H9 (cell line): ENCODE measurements around the gene TMEM272. TPM values are rescaled to one million over a fixed set of nuclear protein-coding genes. Genes with fewer than 3 reads are reported as not detected.
A peak's percentile ranks its signal among the peaks of the same experiment; 100 is the strongest.

Experiments
- DNase-seq: peaks from one replicate; pipeline ENCODE4 v3.0.0-alpha.2; 2017
- H2AFZ ChIP-seq: one replicate; pipeline ENCODE4 v1.6.1; 2013; ENCODE audit warnings: mild to moderate bottlenecking, low read length, control low read depth, moderate library complexity
- H2AK5ac ChIP-seq: 2 replicates; pipeline ENCODE4 v1.6.1; 2013; ENCODE audit warnings: low read length, control low read depth, mixed read lengths; ENCODE audit not compliant: insufficient read length
- H2BK120ac ChIP-seq: one replicate; pipeline ENCODE4 v1.6.1; 2013; ENCODE audit warnings: low read depth, mild to moderate bottlenecking, low read length, control low read depth, inconsistent platforms; ENCODE audit not compliant: poor library complexity, severe bottlenecking
- H2BK12ac ChIP-seq: 2 replicates; pipeline ENCODE4 v1.6.1; 2013; ENCODE audit warnings: low read length, control low read depth, mixed read lengths, low read depth; ENCODE audit not compliant: insufficient read length
- H2BK15ac ChIP-seq: 2 replicates; pipeline ENCODE4 v1.6.1; 2013; ENCODE audit warnings: low read depth, low read length, control low read depth
- H2BK20ac ChIP-seq: one replicate; pipeline ENCODE4 v1.6.1; 2013; ENCODE audit warnings: low read depth, mild to moderate bottlenecking, low read length, control low read depth, inconsistent platforms; ENCODE audit not compliant: poor library complexity, severe bottlenecking
- H2BK5ac ChIP-seq: 2 replicates; pipeline ENCODE4 v1.6.1; 2013; ENCODE audit warnings: low read length, control low read depth, mixed read lengths; ENCODE audit not compliant: insufficient read length
- H3K14ac ChIP-seq: 2 replicates; pipeline ENCODE4 v1.6.1; 2013; ENCODE audit warnings: low read length, control low read depth; ENCODE audit not compliant: insufficient read depth
- H3K18ac ChIP-seq: 2 replicates; pipeline ENCODE4 v1.6.1; 2013; ENCODE audit warnings: low read depth, mild to moderate bottlenecking, mixed read lengths, low read length, control low read depth; ENCODE audit not compliant: insufficient read length
- H3K23ac ChIP-seq: 2 replicates; pipeline ENCODE4 v1.6.1; 2013; ENCODE audit warnings: low read length, control low read depth, mixed read lengths, low read depth; ENCODE audit not compliant: insufficient read length
- H3K23me2 ChIP-seq: 2 replicates; pipeline ENCODE4 v1.6.1; 2013; ENCODE audit warnings: low read depth, mild to moderate bottlenecking, mixed read lengths, low read length, control low read depth; ENCODE audit not compliant: insufficient read length, poor library complexity, severe bottlenecking
- H3K27ac ChIP-seq: 2 replicates; pipeline ENCODE4 v1.5.1; 2013; ENCODE audit warnings: low read length, control low read depth, mixed read lengths, low read depth; ENCODE audit not compliant: insufficient read length
- H3K27me3 ChIP-seq: 2 replicates; pipeline ENCODE4 v1.6.1; 2013; ENCODE audit warnings: low read length, control low read depth, inconsistent platforms; ENCODE audit not compliant: insufficient read depth
- H3K4ac ChIP-seq: 2 replicates; pipeline ENCODE4 v1.6.1; 2013; ENCODE audit warnings: low read depth, mild to moderate bottlenecking, control low read depth, inconsistent platforms, low read length, moderate library complexity
- H3K4me1 ChIP-seq: 2 replicates; pipeline ENCODE4 v1.6.1; 2013; ENCODE audit warnings: low read length, control low read depth, inconsistent platforms; ENCODE audit not compliant: insufficient read depth
- H3K4me2 ChIP-seq: 2 replicates; pipeline ENCODE4 v1.6.1; 2013; ENCODE audit warnings: low read length, control low read depth, mixed read lengths; ENCODE audit not compliant: insufficient read length, insufficient read depth
- H3K56ac ChIP-seq: 2 replicates; pipeline ENCODE4 v1.6.1; 2013; ENCODE audit warnings: low read depth, mild to moderate bottlenecking, mixed read lengths, low read length, control low read depth; ENCODE audit not compliant: insufficient read length
- H3K79me1 ChIP-seq: 2 replicates; pipeline ENCODE4 v1.6.1; 2013; ENCODE audit warnings: low read depth, mild to moderate bottlenecking, moderate library complexity, low read length, control low read depth, inconsistent platforms; ENCODE audit not compliant: insufficient read depth, poor library complexity, severe bottlenecking
- H3K79me2 ChIP-seq: 2 replicates; pipeline ENCODE4 v1.6.1; 2013; ENCODE audit warnings: low read length, control low read depth, inconsistent platforms; ENCODE audit not compliant: insufficient read depth
- H3K9ac ChIP-seq: 2 replicates; pipeline ENCODE4 v1.6.1; 2013; ENCODE audit warnings: low read length, control low read depth, mixed read lengths; ENCODE audit not compliant: insufficient read length; ENCODE audit errors: extremely low read depth
- H3K9me3 ChIP-seq: one replicate; pipeline ENCODE4 v1.6.1; 2013; ENCODE audit warnings: low read depth, low read length, inconsistent platforms; ENCODE audit not compliant: control insufficient read depth
- H3T11ph ChIP-seq: one replicate; pipeline ENCODE4 v1.6.1; 2013; ENCODE audit warnings: mild to moderate bottlenecking, low read length, control low read depth, inconsistent platforms
- H4K20me1 ChIP-seq: one replicate; pipeline ENCODE4 v1.6.1; 2013; ENCODE audit not compliant: control insufficient read depth, insufficient read length, insufficient read depth
- H4K5ac ChIP-seq: 2 replicates; pipeline ENCODE4 v1.6.1; 2013; ENCODE audit warnings: low read depth, mild to moderate bottlenecking, mixed read lengths, low read length, control low read depth; ENCODE audit not compliant: insufficient read length
- H4K8ac ChIP-seq: replicated peaks from 2 replicates; pipeline ENCODE4 v1.6.1; 2013; ENCODE audit warnings: low read length, control low read depth, mixed read lengths, low read depth; ENCODE audit not compliant: insufficient read length
- H4K91ac ChIP-seq: 2 replicates; pipeline ENCODE4 v1.6.1; 2013; ENCODE audit warnings: low read depth, mild to moderate bottlenecking, moderate library complexity, mixed read lengths, low read length, control low read depth; ENCODE audit not compliant: insufficient read length
- H3K27ac Mint-ChIP-seq, 3 experiments: 2 replicates in 2 of 3; 3 replicates in 1 of 3; pipeline ENCODE4 v1.8.0; 2020 to 2021; ENCODE audit warnings: mixed read lengths in 3 of 3, mild to moderate bottlenecking in 1 of 3, moderate library complexity in 1 of 3
- H3K27me3 Mint-ChIP-seq: 2 replicates; pipeline ENCODE4 v1.8.0; 2021; ENCODE audit warnings: low read depth, mild to moderate bottlenecking, moderate library complexity, mixed read lengths
- H3K36me3 Mint-ChIP-seq, 3 experiments: 2 replicates in 2 of 3; 3 replicates in 1 of 3; pipeline ENCODE4 v1.8.0; 2020 to 2021; ENCODE audit warnings: low read depth in 3 of 3, mixed read lengths in 3 of 3; ENCODE audit not compliant: insufficient read depth in 1 of 3
- H3K4me1 Mint-ChIP-seq, 2 experiments: 2 replicates each; pipeline ENCODE4 v1.8.0; 2020; ENCODE audit warnings: mixed read lengths in 2 of 2
- H3K4me3 Mint-ChIP-seq, 2 experiments: 2 replicates in 1 of 2; 3 replicates in 1 of 2; pipeline ENCODE4 v1.8.0; 2020 to 2021; ENCODE audit warnings: mild to moderate bottlenecking in 2 of 2, mixed read lengths in 2 of 2, moderate library complexity in 1 of 2
- H3K9me3 Mint-ChIP-seq, 2 experiments: 2 replicates in 1 of 2; 3 replicates in 1 of 2; pipeline ENCODE4 v1.8.0; 2020; ENCODE audit warnings: mild to moderate bottlenecking in 2 of 2, mixed read lengths in 2 of 2, moderate library complexity in 1 of 2
- WGBS: extraction: QIAGEN DNeasy Blood & Tissue Kit; methylation state at CpG from one replicate; pipeline ENCODE4 v1.1.7; 2013; ENCODE audit warnings: missing lambda C conversion rate, low lambda C conversion rate, mixed read lengths; ENCODE audit not compliant: insufficient read length; ENCODE audit errors: extremely low coverage; 5-methylcytosine and 5-hydroxymethylcytosine counted together
- total RNA-seq: library from RNA; stranded (reverse); gene quantifications from 2 replicates; pipeline ENCODE4 v1.2.1, GENCODE V29; 2021
- TF ChIP-seq, protein P1 (sequence below): fragments of 200-600 bp; sonication (generic); conservative IDR thresholded peaks from 3 replicates; pipeline ENCODE4 v1.8.0; 2021; ENCODE audit warnings: antibody characterized with exemption, mild to moderate bottlenecking

The TMEM272 gene
- total RNA-seq, 1 experiment from 2014 or later = not detected

DNA sequence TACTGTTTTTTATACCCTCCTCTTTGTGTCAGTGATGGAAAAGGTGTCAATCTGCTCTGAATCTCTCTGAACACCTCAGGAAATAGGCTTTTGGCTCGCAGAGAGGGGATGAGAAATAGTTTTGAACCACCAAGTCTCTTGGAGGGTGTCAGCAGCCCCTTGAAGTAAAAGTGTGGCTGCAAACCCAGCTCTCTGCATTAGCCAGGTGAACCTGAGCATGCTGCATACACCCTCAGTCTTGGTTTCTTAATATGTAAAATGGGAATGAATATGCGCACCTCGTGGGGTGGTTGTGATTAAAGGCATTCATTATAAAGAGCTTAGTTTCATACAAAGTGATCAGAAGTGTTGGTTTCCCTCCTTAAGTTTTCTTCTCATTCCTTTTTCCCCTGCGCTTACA, 39.7 kb downstream of the TMEM272 start:
- H3K4me1 Mint-ChIP-seq = peaks cover 41 to 46% of the 10 kb centered on the region in 2 experiments
- DNase-seq = no peak
- no peak overlapping the region for H3K18ac ChIP-seq

More for the DNA sequence above, 39.7 kb downstream of the TMEM272 start:
- Mint-ChIP-seq H3K4me3 (peak overlapping the region; percentile 77 to 88), H3K9me3 (no peaks in the 10 kb centered on the region), H3K36me3 (peaks cover 0 to 2% (median 0%) of the 10 kb centered on the region in 3 experiments; a peak in 2 of 7 replicates), H3K27ac (no peak overlapping the region), H3K27me3 (no peaks in the 10 kb centered on the region; the same call in none of the 2 replicates)
- Histone ChIP-seq H2BK5ac (no peak overlapping the region), H3K23ac (no peak overlapping the region), H3K23me2 (peaks cover 4% of the 10 kb centered on the region), H3K9ac (no peak overlapping the region), H2AFZ (no peak overlapping the region), H2BK20ac (no peak overlapping the region), H3K4ac (no peak overlapping the region), H3K4me2 (no peak overlapping the region), H3T11ph (no peak overlapping the region), H3K27me3 (no peaks in the 10 kb centered on the region), H3K9me3 (no peaks in the 10 kb centered on the region), H2BK12ac (no peak overlapping the region), H4K8ac (no peak overlapping the region), H3K4me1 (peaks cover 3% of the 10 kb centered on the region; the same call in 1 of the 2 replicates), H2AK5ac (no peak overlapping the region), H3K79me1 (no peaks in the 10 kb centered on the region), H3K79me2 (no peaks in the 10 kb centered on the region), H2BK120ac (no peak overlapping the region), H3K14ac (no peak overlapping the region), H4K20me1 (no peaks in the 10 kb centered on the region), H2BK15ac (no peak overlapping the region), H3K56ac (no peak overlapping the region), H4K91ac (no peak overlapping the region), H3K27ac (no peak overlapping the region), H4K5ac (no peak overlapping the region)
- TF ChIP-seq, protein P1, sequence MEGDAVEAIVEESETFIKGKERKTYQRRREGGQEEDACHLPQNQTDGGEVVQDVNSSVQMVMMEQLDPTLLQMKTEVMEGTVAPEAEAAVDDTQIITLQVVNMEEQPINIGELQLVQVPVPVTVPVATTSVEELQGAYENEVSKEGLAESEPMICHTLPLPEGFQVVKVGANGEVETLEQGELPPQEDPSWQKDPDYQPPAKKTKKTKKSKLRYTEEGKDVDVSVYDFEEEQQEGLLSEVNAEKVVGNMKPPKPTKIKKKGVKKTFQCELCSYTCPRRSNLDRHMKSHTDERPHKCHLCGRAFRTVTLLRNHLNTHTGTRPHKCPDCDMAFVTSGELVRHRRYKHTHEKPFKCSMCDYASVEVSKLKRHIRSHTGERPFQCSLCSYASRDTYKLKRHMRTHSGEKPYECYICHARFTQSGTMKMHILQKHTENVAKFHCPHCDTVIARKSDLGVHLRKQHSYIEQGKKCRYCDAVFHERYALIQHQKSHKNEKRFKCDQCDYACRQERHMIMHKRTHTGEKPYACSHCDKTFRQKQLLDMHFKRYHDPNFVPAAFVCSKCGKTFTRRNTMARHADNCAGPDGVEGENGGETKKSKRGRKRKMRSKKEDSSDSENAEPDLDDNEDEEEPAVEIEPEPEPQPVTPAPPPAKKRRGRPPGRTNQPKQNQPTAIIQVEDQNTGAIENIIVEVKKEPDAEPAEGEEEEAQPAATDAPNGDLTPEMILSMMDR = no peak
- WGBS = no CpG with 5 or more reads among the region's 4 CpGs
